Kidney epithelial cell (primary cell): Measurements from ENCODE around the gene SLC25A33. TPM values are rescaled to one million over a fixed set of nuclear protein-coding genes. Genes with fewer than 3 reads are reported as not detected.

Experiments used
- DNase-seq: peaks from one replicate; pipeline ENCODE4 v3.0.0-alpha.2; 2010; ENCODE audit warnings: low read depth
- H3K27me3 ChIP-seq: 2 replicates; pipeline ENCODE4 v1.6.0; 2011; ENCODE audit warnings: low read length; ENCODE audit not compliant: control insufficient read depth, insufficient read depth
- H3K36me3 ChIP-seq: 2 replicates; pipeline ENCODE4 v1.5.1; 2011; ENCODE audit warnings: low read length; ENCODE audit not compliant: control insufficient read depth, insufficient read depth
- H3K4me3 ChIP-seq: 2 replicates; pipeline ENCODE4 v1.5.1; 2011; ENCODE audit warnings: low read depth, mild to moderate bottlenecking, control low read depth, low read length
- CTCF ChIP-seq: IDR thresholded peaks from 2 replicates; pipeline ENCODE4 v1.5.1; 2011; ENCODE audit warnings: mild to moderate bottlenecking, moderate library complexity, low read length, control low read depth, inconsistent platforms; ENCODE audit not compliant: insufficient read depth, poor library complexity, severe bottlenecking
- total RNA-seq: library from RNA; depleted of rRNA; stranded (reverse); fragments of >200 nt; gene quantifications from 2 replicates; pipeline ENCODE4 v1.2.3, GENCODE V29; 2015

SLC25A33 gene
- 12.0 and 14.2 TPM in 2 replicates for total RNA-seq

- peak within 1 kb of the TSS; percentile 67 for H3K4me3 ChIP-seq
- H3K27me3 ChIP-seq, result no peaks in the 10 kb centered on the region
- DNase-seq, result peak; percentile 72
- no peak for TF ChIP-seq CTCF
- no peaks in the 10 kb centered on the region for H3K36me3 ChIP-seq
Measured at GRCh38 chr1:9539165-9539828, at the start of gene SLC25A33. Gene SLC25A33, plus strand, starts transcription at chr1:9539465. Its CDS starts 227 bp downstream, at chr1:9539692.

- Histone ChIP-seq H3K4me3 (no peak overlapping the region), H3K36me3 (no peaks in the 10 kb centered on the region), H3K27me3 (no peaks in the 10 kb centered on the region)
- peak; percentile 86 for TF ChIP-seq CTCF
- DNase-seq, result peak; percentile 28
Measured at GRCh38 chr1:9490605-9491339, 48.5 kb upstream of the SLC25A33 start.

GRCh38 chr1:9493326-9493725, 45.9 kb upstream of the SLC25A33 start:
- Histone ChIP-seq H3K27me3 (no peaks in the 10 kb centered on the region), H3K36me3 (no peaks in the 10 kb centered on the region), H3K4me3 (no peak overlapping the region)
- DNase-seq, result no peak
- no peak for TF ChIP-seq CTCF

- TF ChIP-seq CTCF, result peak; percentile 75
- no peaks in the 10 kb centered on the region for H3K36me3 ChIP-seq
- DNase-seq, result no peak
- no peaks in the 10 kb centered on the region for H3K27me3 ChIP-seq
- peak overlapping the region; percentile 21 for H3K4me3 ChIP-seq
Measured at GRCh38 chr1:9494936-9495758, 44.1 kb upstream of the SLC25A33 start.

- no peak for TF ChIP-seq CTCF
- no peaks in the 10 kb centered on the region for H3K27me3 ChIP-seq
- no peaks in the 10 kb centered on the region for H3K36me3 ChIP-seq
- no peak for DNase-seq
- H3K4me3 ChIP-seq, result no peak overlapping the region
Measured at GRCh38 chr1:9495854-9496374, 43.4 kb upstream of the SLC25A33 start.
